Stimulated activated CD8-positive, alpha-beta memory T cell treated with anti-CD3 and anti-CD28 coated beads, Interleukin-12 subunit alpha, Interleukin-12 subunit beta, amount 100 ng/mL, for 4 hours (primary cell): ENCODE data around the gene BIN1.

ENCODE experiments used
- DNase-seq: peaks from one replicate; pipeline ENCODE4 v3.0.0-alpha.2; 2020; ENCODE audit warnings: low read depth

BIN1 gene

GRCh38 chr2:127103243-127104165, 3.5 kb downstream of the BIN1 start:
- DNase-seq: no peak

DNA sequence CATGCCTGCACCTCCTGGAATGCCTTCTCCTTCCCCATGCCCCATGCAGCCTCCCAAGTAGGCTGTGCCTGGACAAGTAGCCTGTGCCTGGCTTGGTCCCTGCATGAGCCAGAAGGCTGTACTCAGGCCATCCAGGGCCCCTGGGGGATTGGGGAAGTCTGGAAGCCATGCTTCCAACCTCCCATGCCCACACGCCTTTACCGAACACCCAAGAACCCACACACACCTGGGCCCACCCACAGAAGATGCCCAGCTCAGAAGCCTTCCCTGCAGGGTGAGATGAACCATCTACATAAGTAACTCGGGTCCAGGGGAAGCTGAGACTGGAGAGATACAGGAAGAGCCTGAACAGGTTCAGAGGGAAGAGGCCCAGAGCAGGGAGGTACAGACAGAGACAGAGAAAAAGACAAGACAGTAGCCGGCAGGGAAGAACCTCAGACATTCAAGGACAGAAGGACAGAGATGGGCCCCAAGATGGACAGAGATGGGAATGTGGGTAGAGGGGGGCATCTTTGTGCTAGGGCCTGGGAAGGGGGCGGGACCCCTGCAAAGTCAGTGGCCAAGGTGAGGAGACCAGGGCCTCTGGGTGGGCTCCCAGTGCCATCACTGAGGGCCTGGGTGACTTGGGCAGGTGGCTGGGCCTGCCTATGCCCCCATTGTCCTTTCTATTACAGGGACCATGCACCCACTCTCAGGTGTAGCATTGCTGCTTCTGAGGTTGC, 4.3 kb downstream of the BIN1 start:
- DNase-seq: no peak

- DNase-seq: no peak
These were observed 5.0 kb downstream of the BIN1 start for GRCh38 chr2:127101756-127102477.

GRCh38 chr2:127101048-127101611, 5.8 kb downstream of the BIN1 start:
- no peak for DNase-seq

GRCh38 chr2:127100251-127101047, 6.5 kb downstream of the BIN1 start:
- no peak for DNase-seq

GRCh38 chr2:127098711-127099110, 8.2 kb downstream of the BIN1 start:
- DNase-seq: no peak

- no peak for DNase-seq
These were observed 8.9 kb downstream of the BIN1 start for GRCh38 chr2:127097841-127098651.

DNA sequence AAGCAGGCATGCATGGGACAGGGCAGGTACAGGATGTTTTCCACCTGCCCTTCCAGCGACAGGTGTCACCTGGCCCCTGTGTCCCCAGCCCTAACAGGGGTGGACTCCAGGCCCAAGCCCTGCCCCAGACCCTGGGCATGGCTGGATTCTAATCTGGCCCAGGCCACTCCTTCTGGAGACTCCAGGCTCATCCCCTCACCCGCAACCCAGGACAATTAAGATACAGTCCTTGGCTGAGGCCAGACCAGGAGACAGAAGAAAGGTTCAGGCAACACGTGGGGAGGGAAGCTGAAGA, 9.5 kb downstream of the BIN1 start:
- no peak for DNase-seq

DNA sequence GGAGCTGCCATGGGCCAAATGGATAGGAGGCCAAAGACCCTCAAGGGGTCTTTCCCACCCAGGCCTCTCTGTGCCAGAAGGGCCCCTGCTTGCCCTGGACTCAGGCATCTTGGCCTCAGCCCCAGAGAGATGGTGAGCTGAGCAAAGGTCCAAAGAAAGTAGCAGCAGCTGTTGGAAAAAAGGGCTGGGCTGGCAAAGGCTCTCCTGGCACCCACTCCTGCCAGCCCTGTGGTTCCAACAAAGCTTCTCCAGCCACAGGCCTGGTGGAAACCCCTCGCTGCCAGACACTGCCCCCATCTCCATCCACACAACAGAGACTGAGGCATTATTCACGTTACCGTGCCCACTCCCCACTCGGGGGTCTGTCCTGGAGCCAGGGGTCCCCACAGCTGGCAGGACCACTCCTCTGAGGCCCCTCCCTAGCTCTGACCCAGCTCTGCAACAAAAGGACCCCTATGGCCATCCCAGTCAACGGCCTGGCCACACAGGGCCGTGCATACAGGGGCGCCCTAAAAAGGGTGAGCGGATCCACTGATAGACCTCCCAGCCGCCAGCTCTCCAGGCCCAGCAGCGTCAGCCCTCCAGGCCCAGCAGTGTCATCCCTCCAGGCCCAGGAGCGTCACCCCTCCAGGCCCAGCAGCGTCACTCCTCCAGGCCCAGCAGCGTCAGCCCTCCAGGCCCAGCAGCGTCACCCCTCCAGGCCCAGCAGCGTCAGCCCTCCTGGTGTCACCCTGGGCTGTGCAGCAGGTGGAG, 10.1 kb downstream of the BIN1 start:
- DNase-seq: no peak

- no peak for DNase-seq
These were observed 10.7 kb downstream of the BIN1 start for GRCh38 chr2:127096280-127096679.

- DNase-seq: no peak
These were observed 11.2 kb downstream of the BIN1 start for GRCh38 chr2:127095784-127096183.

DNA sequence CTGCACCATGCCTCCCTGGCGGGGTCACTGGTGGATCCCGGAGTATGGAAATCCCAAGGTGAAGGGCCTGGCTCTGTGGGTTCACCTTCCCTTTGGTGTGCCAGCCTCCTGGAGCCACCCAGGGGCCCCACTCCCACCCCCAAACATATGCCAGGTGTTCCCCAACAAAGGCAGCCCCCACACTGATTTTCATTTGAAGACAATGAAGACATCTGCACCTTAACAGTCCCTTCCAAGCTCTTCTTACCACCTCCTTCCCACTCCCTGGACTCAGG, 11.7 kb downstream of the BIN1 start:
- DNase-seq: no peak

GRCh38 chr2:127094509-127095366, 12.2 kb downstream of the BIN1 start:
- no peak for DNase-seq

- DNase-seq: no peak
These were observed 13.2 kb downstream of the BIN1 start for GRCh38 chr2:127093648-127094210.

DNA sequence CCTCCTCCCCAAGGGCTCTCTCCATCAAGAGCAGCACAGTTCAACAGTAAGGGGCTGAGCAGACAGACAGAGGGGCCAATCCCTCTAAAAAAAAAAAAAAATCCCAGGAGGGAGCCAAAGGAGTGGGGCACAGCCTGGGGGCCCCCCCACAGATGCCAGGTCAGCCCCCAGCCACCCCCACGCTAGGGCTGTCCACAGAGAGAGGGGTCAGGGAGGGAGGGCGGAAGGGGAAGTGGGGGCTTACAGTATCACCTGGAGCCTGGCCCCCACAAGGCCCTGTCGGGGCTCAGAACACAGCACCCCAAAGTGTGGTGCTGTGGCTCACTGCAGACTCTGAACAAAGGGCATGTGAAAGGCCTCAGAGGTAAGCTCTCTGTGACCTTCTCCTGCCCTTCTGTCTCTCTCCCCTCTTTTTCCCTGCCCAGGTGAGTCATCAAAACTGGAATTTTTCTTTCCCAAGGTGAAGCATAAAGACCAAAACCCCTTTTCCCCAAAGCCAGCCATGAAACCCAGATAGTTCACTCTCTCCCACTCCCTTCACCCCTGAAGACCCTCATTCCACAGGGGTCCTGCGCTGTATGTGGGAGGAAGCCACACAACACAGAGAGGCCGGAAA, 13.9 kb downstream of the BIN1 start:
- no peak for DNase-seq

GRCh38 chr2:127092306-127092705, 14.6 kb downstream of the BIN1 start:
- no peak for DNase-seq

GRCh38 chr2:127091886-127092285, 15.1 kb downstream of the BIN1 start:
- no peak for DNase-seq

- DNase-seq: no peak
These were observed 15.8 kb downstream of the BIN1 start for GRCh38 chr2:127091148-127091547.
